Breast epithelium (tissue), 3 donors: ENCODE results near the gene WDR31.
A peak's percentile ranks its signal among the peaks of the same experiment; 100 is the strongest.

Experiments
- POLR2A ChIP-seq: fragments of 450-650 bp; IDR thresholded peaks from one replicate; pipeline ENCODE4 v1.6.1; 2016; ENCODE audit warnings: antibody characterized with exemption, mild to moderate bottlenecking, moderate library complexity
- TF ChIP-seq, protein P1 (sequence below), 3 donors: fragments of 450-650 bp; IDR thresholded peaks; one replicate each; pipeline ENCODE4 v1.5.1; 2016 to 2017; ENCODE audit warnings: antibody characterized with exemption in 3 of 3, mild to moderate bottlenecking in 3 of 3, moderate library complexity in 3 of 3

- TF ChIP-seq, protein P1, sequence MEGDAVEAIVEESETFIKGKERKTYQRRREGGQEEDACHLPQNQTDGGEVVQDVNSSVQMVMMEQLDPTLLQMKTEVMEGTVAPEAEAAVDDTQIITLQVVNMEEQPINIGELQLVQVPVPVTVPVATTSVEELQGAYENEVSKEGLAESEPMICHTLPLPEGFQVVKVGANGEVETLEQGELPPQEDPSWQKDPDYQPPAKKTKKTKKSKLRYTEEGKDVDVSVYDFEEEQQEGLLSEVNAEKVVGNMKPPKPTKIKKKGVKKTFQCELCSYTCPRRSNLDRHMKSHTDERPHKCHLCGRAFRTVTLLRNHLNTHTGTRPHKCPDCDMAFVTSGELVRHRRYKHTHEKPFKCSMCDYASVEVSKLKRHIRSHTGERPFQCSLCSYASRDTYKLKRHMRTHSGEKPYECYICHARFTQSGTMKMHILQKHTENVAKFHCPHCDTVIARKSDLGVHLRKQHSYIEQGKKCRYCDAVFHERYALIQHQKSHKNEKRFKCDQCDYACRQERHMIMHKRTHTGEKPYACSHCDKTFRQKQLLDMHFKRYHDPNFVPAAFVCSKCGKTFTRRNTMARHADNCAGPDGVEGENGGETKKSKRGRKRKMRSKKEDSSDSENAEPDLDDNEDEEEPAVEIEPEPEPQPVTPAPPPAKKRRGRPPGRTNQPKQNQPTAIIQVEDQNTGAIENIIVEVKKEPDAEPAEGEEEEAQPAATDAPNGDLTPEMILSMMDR (IDR thresholded peaks at IDR 0.05), result peak in 1 of 3 donors; percentile 15
- peak; percentile 89 for TF ChIP-seq POLR2A
These were observed 36.8 kb upstream of the WDR31 start, which contains the start of gene HDHD3 for GRCh38 chr9:113376634-113377567.
